Keratinocyte (primary cell): ENCODE data around the gene PDCD11.

Experiments
- EZH2 ChIP-seq: IDR thresholded peaks from one replicate; pipeline ENCODE4 v1.6.1; 2012; ENCODE audit warnings: inconsistent platforms, mild to moderate bottlenecking, low read length, moderate library complexity
- TF ChIP-seq, protein P1 (sequence below), 3 experiments: IDR thresholded peaks in 1 of 3; conservative IDR thresholded peaks in 1 of 3; optimal IDR thresholded peaks in 1 of 3; 2 replicates in 2 of 3; 3 replicates in 1 of 3; pipeline versions ENCODE3 to v1.5.1; 2011; ENCODE audit warnings: low read length in 3 of 3, mild to moderate bottlenecking in 3 of 3, moderate library complexity in 2 of 3, control low read depth in 1 of 3, inconsistent platforms in 1 of 3; ENCODE audit not compliant: insufficient read depth in 2 of 3; ENCODE audit errors: extremely low read depth in 1 of 3

GRCh38 chr10:103415581-103415980 lies 19.2 kb downstream of the PDCD11 start:
- TF ChIP-seq, protein P1, sequence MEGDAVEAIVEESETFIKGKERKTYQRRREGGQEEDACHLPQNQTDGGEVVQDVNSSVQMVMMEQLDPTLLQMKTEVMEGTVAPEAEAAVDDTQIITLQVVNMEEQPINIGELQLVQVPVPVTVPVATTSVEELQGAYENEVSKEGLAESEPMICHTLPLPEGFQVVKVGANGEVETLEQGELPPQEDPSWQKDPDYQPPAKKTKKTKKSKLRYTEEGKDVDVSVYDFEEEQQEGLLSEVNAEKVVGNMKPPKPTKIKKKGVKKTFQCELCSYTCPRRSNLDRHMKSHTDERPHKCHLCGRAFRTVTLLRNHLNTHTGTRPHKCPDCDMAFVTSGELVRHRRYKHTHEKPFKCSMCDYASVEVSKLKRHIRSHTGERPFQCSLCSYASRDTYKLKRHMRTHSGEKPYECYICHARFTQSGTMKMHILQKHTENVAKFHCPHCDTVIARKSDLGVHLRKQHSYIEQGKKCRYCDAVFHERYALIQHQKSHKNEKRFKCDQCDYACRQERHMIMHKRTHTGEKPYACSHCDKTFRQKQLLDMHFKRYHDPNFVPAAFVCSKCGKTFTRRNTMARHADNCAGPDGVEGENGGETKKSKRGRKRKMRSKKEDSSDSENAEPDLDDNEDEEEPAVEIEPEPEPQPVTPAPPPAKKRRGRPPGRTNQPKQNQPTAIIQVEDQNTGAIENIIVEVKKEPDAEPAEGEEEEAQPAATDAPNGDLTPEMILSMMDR (optimal IDR thresholded peaks at IDR 0.05 in 1 of 3, IDR thresholded peaks at IDR 0.05 in 1 of 3, conservative IDR thresholded peaks at IDR 0.05 in 1 of 3; ENCODE audit: extremely low read depth in 1 of 3, insufficient read depth in 2 of 3, low read length in 3 of 3), result no peak
- no peak for TF ChIP-seq EZH2
